ENCODE results near the gene HIPK2. TPM values are rescaled to one million over a fixed set of nuclear protein-coding genes. Genes with fewer than 3 reads are reported as not detected.

Gene HIPK2
- total and polyA plus RNA-seq, 2 experiments from 2014 or later: 18.2 to 22.9 TPM

- Histone ChIP-seq H3K9me2 (replicated peaks; ENCODE audit: insufficient read depth) (no peaks in the 10 kb centered on the region), H3K27ac (no peak overlapping the region), H3K4me1 (ENCODE audit: insufficient read depth) (no peaks in the 10 kb centered on the region), H3K9me3 (ENCODE audit: low read depth) (no peaks in the 10 kb centered on the region), H3K79me2 (no peaks in the 10 kb centered on the region), H3K36me3 (replicated peaks; ENCODE audit: insufficient read depth, low read depth) (no peaks in the 10 kb centered on the region), H3K4me3 (no peak overlapping the region), H3K27me3 (no peaks in the 10 kb centered on the region), H2AFZ (no peak overlapping the region), H3K4me2 (no peak overlapping the region), H4K20me1 (ENCODE audit: insufficient read depth, poor library complexity, severe bottlenecking) (no peaks in the 10 kb centered on the region)
- DNase-seq (ENCODE audit: low spot score): no peak
- TF ChIP-seq CTCF (IDR thresholded peaks at IDR 0.05; ENCODE audit: poor library complexity) (no peak), EZH2phosphoT487 (IDR thresholded peaks at IDR 0.05; ENCODE audit: low read depth, severe bottlenecking, unreplicated experiment) (no peak), EZH2 (IDR thresholded peaks at IDR 0.05; ENCODE audit: borderline replicate concordance) (no peak)
- 75% methylated on average over 2 of the region's 2 CpGs for WGBS (ENCODE audit: low lambda C conversion rate, missing lambda C conversion rate)
Observed at GRCh38 chr7:139811066-139811465, 33.3 kb upstream of the HIPK2 start.

- Histone ChIP-seq H3K4me3 (no peak overlapping the region), H3K4me2 (no peak overlapping the region), H3K9me2 (replicated peaks; ENCODE audit: insufficient read depth) (no peaks in the 10 kb centered on the region), H3K4me1 (ENCODE audit: insufficient read depth) (no peaks in the 10 kb centered on the region), H3K79me2 (no peaks in the 10 kb centered on the region), H2AFZ (no peak overlapping the region), H3K36me3 (replicated peaks; ENCODE audit: insufficient read depth, low read depth) (no peaks in the 10 kb centered on the region), H3K27ac (no peak overlapping the region), H3K9me3 (ENCODE audit: low read depth) (no peaks in the 10 kb centered on the region), H3K27me3 (no peaks in the 10 kb centered on the region), H4K20me1 (ENCODE audit: insufficient read depth, poor library complexity, severe bottlenecking) (no peaks in the 10 kb centered on the region)
- TF ChIP-seq EZH2 (IDR thresholded peaks at IDR 0.05; ENCODE audit: borderline replicate concordance): no peak
- DNase-seq (ENCODE audit: low spot score): no peak
Observed at GRCh38 chr7:139808846-139809442, 31.1 kb upstream of the HIPK2 start.

DNA sequence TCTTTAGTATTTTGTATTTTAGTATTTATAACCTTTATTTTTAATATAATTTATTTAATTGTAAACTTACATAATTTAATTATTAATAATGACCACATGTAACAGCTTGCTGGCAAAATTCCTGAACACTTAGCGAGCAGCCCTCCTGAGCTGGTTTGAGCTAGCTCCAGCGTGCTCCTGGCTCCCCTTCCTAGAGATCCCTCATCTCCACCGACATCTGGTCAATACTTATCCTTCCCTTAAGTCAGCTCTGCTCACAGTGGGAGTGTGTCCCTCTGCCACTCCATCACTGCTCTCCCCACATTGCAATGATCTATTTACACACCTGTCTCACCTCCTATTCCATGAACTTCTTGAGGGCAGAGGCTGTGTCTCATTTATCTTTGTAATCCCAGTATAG lies 30.6 kb upstream of the HIPK2 start:
- no peak for TF ChIP-seq EZH2phosphoT487 (IDR thresholded peaks at IDR 0.05; ENCODE audit: low read depth, severe bottlenecking, unreplicated experiment)
- no peak for TF ChIP-seq EZH2 (IDR thresholded peaks at IDR 0.05; ENCODE audit: borderline replicate concordance)
- TF ChIP-seq CTCF (IDR thresholded peaks at IDR 0.05; ENCODE audit: poor library complexity): no peak
- Histone ChIP-seq H3K4me3 (no peak overlapping the region), H3K27ac (no peak overlapping the region), H2AFZ (no peak overlapping the region), H3K79me2 (no peaks in the 10 kb centered on the region), H3K4me1 (ENCODE audit: insufficient read depth) (no peaks in the 10 kb centered on the region), H3K9me2 (replicated peaks; ENCODE audit: insufficient read depth) (no peaks in the 10 kb centered on the region), H3K4me2 (no peak overlapping the region), H3K36me3 (replicated peaks; ENCODE audit: insufficient read depth, low read depth) (no peaks in the 10 kb centered on the region), H4K20me1 (ENCODE audit: insufficient read depth, poor library complexity, severe bottlenecking) (no peaks in the 10 kb centered on the region), H3K27me3 (no peaks in the 10 kb centered on the region), H3K9me3 (ENCODE audit: low read depth) (no peaks in the 10 kb centered on the region)
- DNase-seq (ENCODE audit: low spot score): no peak
- WGBS (ENCODE audit: low lambda C conversion rate, missing lambda C conversion rate): 96% methylated on average over 3 of the region's 3 CpGs

- H4K20me1 ChIP-seq (ENCODE audit: insufficient read depth, poor library complexity, severe bottlenecking): no peaks in the 10 kb centered on the region
- H2AFZ ChIP-seq: no peak overlapping the region
- WGBS (ENCODE audit: low lambda C conversion rate, missing lambda C conversion rate): 88% methylated on average over 3 of the region's 3 CpGs
- no peaks in the 10 kb centered on the region for H3K36me3 ChIP-seq (replicated peaks; ENCODE audit: insufficient read depth, low read depth)
- H3K4me3 ChIP-seq: no peak overlapping the region
- H3K27me3 ChIP-seq: no peaks in the 10 kb centered on the region
- no peak for DNase-seq (ENCODE audit: low spot score)
- H3K79me2 ChIP-seq: no peaks in the 10 kb centered on the region
- TF ChIP-seq CTCF (IDR thresholded peaks at IDR 0.05; ENCODE audit: poor library complexity) (no peak), EZH2 (IDR thresholded peaks at IDR 0.05; ENCODE audit: borderline replicate concordance) (no peak), EZH2phosphoT487 (IDR thresholded peaks at IDR 0.05; ENCODE audit: low read depth, severe bottlenecking, unreplicated experiment) (no peak)
- no peaks in the 10 kb centered on the region for H3K4me1 ChIP-seq (ENCODE audit: insufficient read depth)
- H3K9me2 ChIP-seq (replicated peaks; ENCODE audit: insufficient read depth): no peaks in the 10 kb centered on the region
- no peak overlapping the region for H3K27ac ChIP-seq
- H3K4me2 ChIP-seq: no peak overlapping the region
- H3K9me3 ChIP-seq (ENCODE audit: low read depth): no peaks in the 10 kb centered on the region
Observed at GRCh38 chr7:139807009-139807408, 29.2 kb upstream of the HIPK2 start.

Data from hepatocyte (in vitro differentiated cells).